Left ventricle myocardium superior (tissue), 1 donor: ENCODE measurements around the gene DCAF17. TPM values are rescaled to one million over a fixed set of nuclear protein-coding genes. Genes with fewer than 3 reads are reported as not detected.
"Not testable (repeated sequence)": the region's sequence is repeated elsewhere in the genome, so short reads cannot be mapped to it uniquely, and the experiment has no call there.

Experiments used
- ATAC-seq: fragments of 200-7000 bp; cut with Tn5 transposase; one replicate; pipeline ENCODE4 v1.9.1; 2020; ENCODE audit warnings: mild to moderate bottlenecking, moderate library complexity
- DNase-seq: peaks from one replicate; pipeline ENCODE4 v3.0.0-alpha.2; 2020
- intact Hi-C: fragments of 100-400 bp; cut with micrococcal nuclease; formaldehyde crosslinking; loops from one replicate; pipeline ENCODE4 v1.11.0; 2022
- total RNA-seq: library from RNA; stranded (reverse); fragmentation: NEBNext Ultra II Directional; extraction: Animal tissue kit (Norgen Biotek cat#: 25700); gene quantifications from one replicate; pipeline ENCODE4 v1.2.1, GENCODE V29; 2021
- donor health status: DM: no; HTN: yes; CAD: no; lungs with severe emphysema.

DCAF17 gene
- total RNA-seq, 1 donor from 2014 or later: 5.8 TPM

DNA sequence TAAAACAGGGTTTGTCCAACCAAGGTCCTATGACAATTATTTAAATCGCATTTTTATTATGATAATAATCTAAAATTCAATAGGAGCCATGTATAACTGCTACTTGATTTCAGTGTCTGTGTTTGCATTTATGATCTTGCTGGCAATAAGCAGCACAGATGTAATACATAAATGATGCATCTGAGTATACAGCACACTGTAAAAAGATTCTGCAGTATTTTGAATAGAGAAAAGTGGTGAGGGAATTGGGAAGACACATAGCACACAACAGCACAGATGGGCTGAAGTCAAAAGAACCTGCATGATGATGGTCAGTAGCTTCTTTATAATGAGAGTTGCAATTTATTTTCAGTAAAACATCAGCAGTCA is 26.4 kb upstream of the DCAF17 start:
- intact Hi-C loops: no loop called here
- ATAC-seq (no peak), DNase-seq (no peak)

- no peak for DNase-seq
- no peak for ATAC-seq
- intact Hi-C loops: no loop called here
Measured at GRCh38 chr2:171409436-171409971, 24.5 kb upstream of the DCAF17 start.

DNA sequence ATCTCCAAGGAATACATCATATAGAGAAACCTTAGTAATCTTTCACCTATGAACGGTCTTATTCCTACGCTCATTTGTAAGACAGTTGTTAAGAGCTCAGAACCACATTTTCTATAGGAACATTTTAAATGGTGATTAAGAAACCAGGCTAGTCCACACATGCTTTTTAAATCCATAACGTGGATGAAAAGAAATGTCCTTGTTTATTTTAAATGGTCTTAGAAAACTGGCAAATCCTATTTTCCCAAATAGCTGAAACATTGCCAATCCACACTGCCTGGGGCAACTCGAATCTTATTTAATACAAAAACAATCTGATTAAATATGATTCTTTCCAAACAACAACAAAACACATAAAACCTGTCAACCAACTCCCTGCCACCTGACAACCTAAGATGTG is 23.9 kb upstream of the DCAF17 start:
- ATAC-seq (no peak), DNase-seq (no peak)
- intact Hi-C loops: no loop called here

DNA sequence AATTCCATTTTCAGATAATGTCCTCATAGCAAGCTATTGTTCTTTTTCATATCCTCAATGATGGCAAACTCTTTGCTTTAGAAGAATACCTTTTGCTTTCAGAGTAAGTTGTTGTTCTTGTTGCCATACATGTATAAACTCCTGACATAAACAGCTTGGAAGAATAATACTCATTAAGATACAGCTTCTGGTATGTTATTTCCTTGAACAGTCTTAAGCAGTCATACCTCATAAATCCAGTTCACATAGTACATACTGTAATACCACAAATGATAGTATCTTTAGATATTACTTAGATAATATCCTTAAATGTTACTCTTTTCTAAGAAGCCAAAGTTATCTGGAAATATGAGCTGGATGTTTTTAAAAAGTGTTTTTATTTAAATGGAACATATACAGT is 23.4 kb upstream of the DCAF17 start:
- DNase-seq: no peak
- intact Hi-C loops: no loop called here
- no peak for ATAC-seq

- DNase-seq: no peak
- no peak for ATAC-seq
- intact Hi-C loops: no loop called here
Measured at GRCh38 chr2:171411214-171411613, 22.8 kb upstream of the DCAF17 start.

- ATAC-seq: no peak
- no peak for DNase-seq
- intact Hi-C loops: no loop called here
Measured at GRCh38 chr2:171411791-171412483, 22.1 kb upstream of the DCAF17 start.

DNA sequence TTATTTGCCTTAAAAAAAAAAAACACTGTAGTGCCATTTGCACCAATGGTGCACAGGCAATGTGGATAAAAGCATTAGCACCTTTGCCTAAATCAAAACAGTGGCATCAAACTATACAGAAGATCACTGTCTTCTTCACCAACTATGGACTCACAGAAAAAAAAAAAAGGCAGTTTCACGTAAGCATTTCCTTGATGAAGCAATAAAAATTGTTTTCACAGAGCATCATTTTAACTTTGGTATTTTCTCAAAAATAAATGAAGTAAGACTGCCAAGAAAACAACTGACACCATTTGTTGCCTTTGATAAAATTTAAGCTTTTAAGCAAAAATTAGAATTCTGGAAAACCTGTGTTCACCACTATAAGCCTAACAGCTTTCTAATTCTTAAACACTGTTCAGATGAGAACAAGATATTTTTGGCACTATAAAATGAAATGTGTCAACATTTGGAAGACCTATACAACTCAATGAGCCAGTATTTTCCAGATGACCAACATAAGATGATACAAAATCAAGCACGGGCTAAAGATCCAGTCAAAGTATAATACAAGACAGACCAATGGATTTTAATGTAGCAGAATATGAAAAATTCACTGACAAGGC is 21.4 kb upstream of the DCAF17 start:
- DNase-seq (no peak), ATAC-seq (no peak)
- intact Hi-C loops: no loop called here

DNA sequence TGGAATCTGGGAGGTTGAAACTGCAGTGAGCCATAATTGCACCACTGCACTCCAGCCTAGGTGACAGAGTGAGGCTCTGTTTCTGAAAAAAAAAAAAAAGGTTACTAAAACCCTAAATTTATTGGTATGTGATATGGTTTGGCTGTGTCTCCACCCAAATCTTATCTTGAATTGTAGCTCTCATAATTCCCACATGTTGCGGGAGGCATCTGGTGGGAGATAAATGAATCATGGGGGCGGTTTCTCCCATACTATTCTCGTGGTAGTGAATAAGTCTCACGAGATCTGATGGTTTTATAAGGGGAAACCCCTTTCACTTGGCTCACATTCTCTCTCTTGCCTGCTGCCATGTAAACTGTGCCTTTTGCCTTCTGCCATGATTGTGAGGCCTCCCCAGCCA is 19.4 kb upstream of the DCAF17 start:
- not testable (repeated sequence) for ATAC-seq, DNase-seq
- intact Hi-C loops: loop anchor here (5.0 kb wide), 1 partner anchor 442 kb away; no protein-coding TSS in a partner anchor

DNA sequence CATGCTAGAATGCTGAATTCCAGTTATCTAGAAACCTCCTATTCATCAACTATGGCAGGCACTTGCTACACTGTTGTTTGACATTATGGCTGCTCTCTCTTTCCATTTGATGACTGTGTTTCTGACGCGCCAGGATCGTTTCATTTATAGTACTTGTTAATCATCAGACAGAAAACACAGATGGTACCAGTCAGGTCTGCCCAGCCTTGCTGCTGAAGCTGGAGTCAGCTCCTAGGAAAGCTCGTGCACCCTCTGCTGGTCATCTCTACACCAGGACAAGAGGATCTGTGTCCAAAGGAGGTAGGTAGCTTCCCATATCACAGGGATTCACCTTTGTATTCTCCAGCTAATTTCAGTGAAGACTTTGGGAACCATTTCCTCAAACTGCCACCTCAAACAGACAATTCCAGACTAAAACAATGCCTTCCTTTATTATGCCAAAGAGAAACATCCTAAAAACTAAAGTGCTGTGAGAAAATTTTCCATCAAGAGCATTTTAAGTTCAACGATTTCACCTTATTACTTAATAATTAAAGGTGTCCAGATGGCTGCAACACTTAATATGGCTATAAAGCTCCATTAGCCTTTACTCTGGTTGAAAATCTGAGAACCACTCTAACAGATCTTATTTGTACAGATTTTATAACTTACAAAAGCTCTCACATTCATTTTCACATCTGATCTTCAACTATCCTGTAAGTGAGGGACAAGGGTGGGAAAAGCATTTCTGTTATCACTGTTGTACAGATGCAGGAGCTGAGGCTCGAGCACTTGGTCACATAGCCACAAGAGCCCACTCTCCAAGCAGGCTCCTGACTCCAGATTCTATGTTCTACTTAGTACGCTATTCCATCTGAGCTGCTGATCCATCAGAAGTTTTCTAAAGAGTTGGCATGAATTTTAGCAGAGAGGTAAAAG is 17.8 kb upstream of the DCAF17 start:
- DNase-seq (peak; percentile 84), ATAC-seq (peak; percentile 99)
- intact Hi-C loops: loop anchor here (5.0 kb wide), 1 partner anchor 444 kb away; no protein-coding TSS in a partner anchor

DNA sequence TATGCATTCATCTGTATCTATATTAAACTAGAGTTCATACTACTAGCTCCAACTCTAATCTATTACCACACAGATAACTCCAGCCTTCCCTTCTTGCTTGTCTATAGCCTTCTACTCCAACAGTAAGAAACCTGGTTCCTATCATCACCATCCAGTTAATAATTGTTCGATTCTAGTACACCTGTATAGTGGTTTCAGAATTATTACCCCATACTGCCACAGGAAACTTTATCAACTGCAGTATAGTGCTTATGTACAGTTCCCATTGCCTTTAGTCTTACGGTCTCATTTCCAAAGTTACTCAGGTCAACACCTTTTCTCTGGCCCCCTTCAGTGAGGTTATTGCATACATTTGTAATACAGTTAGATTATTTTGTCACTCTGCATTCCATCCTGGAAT is 14.7 kb upstream of the DCAF17 start:
- ATAC-seq: no peak
- intact Hi-C loops: loop anchor here (5.0 kb wide), 1 partner anchor 447 kb away; no protein-coding TSS in a partner anchor
- no peak for DNase-seq

DNA sequence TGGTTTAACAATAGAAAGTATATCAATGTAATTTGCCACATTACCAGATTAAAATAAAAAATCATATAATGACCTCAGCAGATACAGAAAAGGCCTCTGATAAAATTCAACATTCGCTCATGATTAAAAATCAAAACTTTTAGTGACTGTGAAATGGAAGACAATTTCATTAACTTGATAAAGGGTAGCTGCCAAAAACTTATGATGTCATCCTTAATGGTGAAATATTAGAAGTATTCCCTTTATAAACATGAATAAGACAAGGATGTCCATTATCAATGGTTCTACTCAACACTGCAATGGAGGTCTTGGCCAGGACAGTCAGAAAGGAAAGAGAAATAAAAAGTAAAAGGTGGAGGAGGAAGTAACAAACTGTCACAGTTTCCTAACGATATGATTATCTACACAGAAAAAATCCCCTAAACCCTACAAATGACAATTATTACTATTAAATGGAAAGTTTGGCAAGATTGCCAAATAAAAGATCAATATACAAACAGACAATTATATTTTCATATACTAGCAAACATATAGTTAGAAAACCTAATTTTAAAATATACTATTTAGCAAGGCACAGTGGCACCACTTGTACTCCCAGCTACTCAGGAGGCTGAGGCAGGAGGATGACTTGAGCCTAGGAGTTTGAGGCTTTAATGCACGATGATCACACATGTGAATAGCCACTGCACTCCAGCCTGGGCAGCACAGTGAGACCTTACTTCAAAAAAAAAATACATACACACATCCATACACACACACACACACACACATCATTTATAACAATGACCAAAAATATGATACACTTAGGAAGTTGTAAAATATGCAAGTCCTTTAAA is 13.1 kb upstream of the DCAF17 start:
- DNase-seq (no peak), ATAC-seq (no peak)
- intact Hi-C loops: no loop called here

- ATAC-seq, intact Hi-C loops, DNase-seq: not testable (repeated sequence)
Measured at GRCh38 chr2:171422710-171423495, 11.1 kb upstream of the DCAF17 start.

- ATAC-seq: no peak
- intact Hi-C loops: loop anchor here (10.0 kb wide), 1 partner anchor 94 kb away; the partner anchor contains the start of gene CYBRD1
- DNase-seq: no peak
Measured at GRCh38 chr2:171430516-171431410, 3.3 kb upstream of the DCAF17 start.

GRCh38 chr2:171431677-171432167 is 2.3 kb upstream of the DCAF17 start:
- intact Hi-C loops: loop anchor here (10.0 kb wide), 1 partner anchor 93 kb away; the partner anchor contains the start of gene CYBRD1
- DNase-seq (no peak), ATAC-seq (no peak)

DNA sequence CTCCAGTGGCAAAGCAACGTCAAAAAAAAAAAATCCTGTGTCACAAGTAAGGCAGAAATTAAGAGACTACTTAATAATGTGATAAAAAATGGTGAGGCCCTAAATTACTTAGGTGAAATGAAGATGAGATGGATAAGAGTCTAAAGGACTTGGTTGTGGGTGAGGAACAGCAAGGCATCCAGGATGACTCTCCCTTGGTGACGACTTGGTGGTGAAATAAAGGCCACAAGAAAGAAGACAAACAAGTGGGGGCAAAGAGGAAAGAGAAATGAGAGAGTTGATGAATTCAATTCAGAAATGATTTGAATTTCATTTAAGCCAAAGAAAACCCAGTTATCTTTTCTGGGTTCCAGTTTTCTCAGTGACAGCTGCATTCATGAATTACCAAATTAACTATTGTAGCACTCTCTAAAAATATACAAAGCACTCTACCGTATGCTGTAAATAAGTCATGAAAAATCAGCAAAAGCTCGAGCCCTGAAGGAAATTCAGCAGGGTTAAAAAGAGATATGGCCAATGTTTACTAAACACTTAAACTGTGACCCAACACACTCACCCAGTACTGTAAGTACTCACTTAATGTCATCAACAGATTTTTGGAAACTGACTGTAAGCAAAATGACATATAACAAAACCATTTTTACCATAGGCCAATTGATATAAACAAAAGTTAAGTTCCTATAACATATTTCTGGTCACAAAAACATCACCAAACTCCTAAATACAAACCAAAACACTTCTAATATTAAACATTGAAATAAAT is 1.6 kb upstream of the DCAF17 start:
- no peak for ATAC-seq
- DNase-seq: no peak
- intact Hi-C loops: loop anchor here (10.0 kb wide), 1 partner anchor 92 kb away; the partner anchor contains the start of gene CYBRD1
